ENCODE results near the gene RIMS4.

The RIMS4 gene

DNA sequence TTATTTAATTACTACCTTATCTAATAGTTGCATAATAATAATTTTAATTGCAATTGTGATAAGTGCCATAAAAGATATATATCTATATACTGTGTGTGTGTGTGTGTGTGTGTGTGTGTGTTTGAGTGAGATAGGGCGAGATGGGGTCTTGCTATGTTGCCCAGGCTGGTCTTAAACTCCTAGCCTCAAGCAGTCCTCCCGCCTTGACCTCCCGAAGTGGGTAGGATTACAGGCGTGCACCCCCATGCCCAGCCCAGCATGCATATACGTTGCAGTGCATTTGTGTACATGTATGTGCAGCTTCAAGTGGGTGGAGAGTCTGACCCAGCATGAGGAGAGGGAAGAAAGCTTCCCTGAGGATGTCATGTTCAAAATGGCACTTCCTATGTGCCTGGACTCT, 4.6 kb upstream of the RIMS4 start:
- no peak overlapping the region for H3K27ac ChIP-seq
- TF ChIP-seq, protein P1, sequence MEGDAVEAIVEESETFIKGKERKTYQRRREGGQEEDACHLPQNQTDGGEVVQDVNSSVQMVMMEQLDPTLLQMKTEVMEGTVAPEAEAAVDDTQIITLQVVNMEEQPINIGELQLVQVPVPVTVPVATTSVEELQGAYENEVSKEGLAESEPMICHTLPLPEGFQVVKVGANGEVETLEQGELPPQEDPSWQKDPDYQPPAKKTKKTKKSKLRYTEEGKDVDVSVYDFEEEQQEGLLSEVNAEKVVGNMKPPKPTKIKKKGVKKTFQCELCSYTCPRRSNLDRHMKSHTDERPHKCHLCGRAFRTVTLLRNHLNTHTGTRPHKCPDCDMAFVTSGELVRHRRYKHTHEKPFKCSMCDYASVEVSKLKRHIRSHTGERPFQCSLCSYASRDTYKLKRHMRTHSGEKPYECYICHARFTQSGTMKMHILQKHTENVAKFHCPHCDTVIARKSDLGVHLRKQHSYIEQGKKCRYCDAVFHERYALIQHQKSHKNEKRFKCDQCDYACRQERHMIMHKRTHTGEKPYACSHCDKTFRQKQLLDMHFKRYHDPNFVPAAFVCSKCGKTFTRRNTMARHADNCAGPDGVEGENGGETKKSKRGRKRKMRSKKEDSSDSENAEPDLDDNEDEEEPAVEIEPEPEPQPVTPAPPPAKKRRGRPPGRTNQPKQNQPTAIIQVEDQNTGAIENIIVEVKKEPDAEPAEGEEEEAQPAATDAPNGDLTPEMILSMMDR (IDR thresholded peaks at IDR 0.05) = no peak

DNA sequence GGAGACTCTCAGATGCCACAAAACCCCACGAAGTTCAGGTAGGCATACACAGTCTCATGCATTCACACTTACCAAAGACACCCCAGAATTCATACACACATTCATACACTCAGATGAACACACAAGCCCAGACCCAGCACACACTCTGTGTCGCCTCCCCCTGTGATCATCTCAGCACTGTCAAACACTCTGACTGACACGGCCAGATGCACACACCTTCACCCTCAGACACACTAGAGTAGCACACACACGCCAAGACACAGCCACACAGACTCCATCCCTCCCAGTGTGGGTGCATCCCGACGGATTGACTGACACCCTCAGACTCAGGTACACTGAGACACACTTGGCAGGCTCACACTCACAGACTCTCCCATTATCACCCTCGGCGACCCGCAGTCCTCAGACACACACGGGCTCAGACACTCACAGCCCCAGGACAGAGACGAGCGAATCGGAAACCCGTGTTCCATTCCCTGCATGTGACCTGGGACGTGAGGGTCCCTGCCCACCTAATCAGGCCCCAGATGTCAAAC, 872 bp upstream of the RIMS4 start:
- no peak overlapping the region for H3K4me3 ChIP-seq (ENCODE audit: low read depth, low read length)
- TF ChIP-seq, protein P1 (IDR thresholded peaks at IDR 0.05) = no peak
- no peak overlapping the region for H3K9ac ChIP-seq
- peaks cover 2% of the 10 kb centered on the region for H3K4me1 ChIP-seq
- H3K27ac ChIP-seq = no peak overlapping the region
- no peaks in the 10 kb centered on the region for H3K9me3 ChIP-seq (ENCODE audit: control insufficient read depth, low read length)
- peak overlapping the region; percentile 20 for H2AFZ ChIP-seq
- no peak overlapping the region for H3K4me2 ChIP-seq (ENCODE audit: low read length)
- H3K27me3 ChIP-seq (ENCODE audit: control insufficient read depth, insufficient read depth, low read length) = no peaks in the 10 kb centered on the region
- no peaks in the 10 kb centered on the region for H3K36me3 ChIP-seq (ENCODE audit: control insufficient read depth, insufficient read depth, low read length)
- no peaks in the 10 kb centered on the region for H3K79me2 ChIP-seq

More for the DNA sequence above, 4.6 kb upstream of the RIMS4 start:
- H3K4me2 ChIP-seq (ENCODE audit: low read length) = no peak overlapping the region
- no peak overlapping the region for H3K4me3 ChIP-seq (ENCODE audit: low read depth, low read length)
- no peaks in the 10 kb centered on the region for H3K9me3 ChIP-seq (ENCODE audit: control insufficient read depth, low read length)
- H3K4me1 ChIP-seq = no peaks in the 10 kb centered on the region
- no peak overlapping the region for H2AFZ ChIP-seq
- no peaks in the 10 kb centered on the region for H3K79me2 ChIP-seq
- no peak overlapping the region for H3K9ac ChIP-seq
- no peaks in the 10 kb centered on the region for H3K36me3 ChIP-seq (ENCODE audit: control insufficient read depth, insufficient read depth, low read length)
- H3K27me3 ChIP-seq (ENCODE audit: control insufficient read depth, insufficient read depth, low read length) = no peaks in the 10 kb centered on the region

DNA sequence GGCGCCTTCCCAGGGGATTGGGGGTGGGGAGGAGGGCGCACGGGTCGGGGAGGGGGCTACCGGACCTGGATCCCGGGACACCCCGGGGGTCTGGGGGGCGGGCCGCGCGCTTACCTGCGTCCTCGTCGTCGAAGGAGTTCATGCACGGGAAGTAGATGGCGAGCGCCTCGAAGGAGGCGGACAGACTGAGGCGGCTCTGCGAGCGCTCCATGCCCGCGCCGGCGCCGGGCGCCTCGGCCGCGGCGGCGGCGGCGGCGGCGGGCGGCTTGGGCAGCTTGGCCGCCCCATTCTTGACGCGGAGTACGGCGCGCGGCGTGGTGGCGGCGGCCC, 320 bp downstream of the RIMS4 start:
- H3K4me2 ChIP-seq (ENCODE audit: low read length) = no peak overlapping the region
- no peak overlapping the region for H3K9ac ChIP-seq
- H3K9me3 ChIP-seq (ENCODE audit: control insufficient read depth, low read length) = no peaks in the 10 kb centered on the region
- H3K4me3 ChIP-seq (ENCODE audit: low read depth, low read length) = no peak overlapping the region
- TF ChIP-seq, protein P1 (IDR thresholded peaks at IDR 0.05) = no peak
- H3K27me3 ChIP-seq (ENCODE audit: control insufficient read depth, insufficient read depth, low read length) = no peaks in the 10 kb centered on the region
- H2AFZ ChIP-seq = no peak overlapping the region
- H3K36me3 ChIP-seq (ENCODE audit: control insufficient read depth, insufficient read depth, low read length) = no peaks in the 10 kb centered on the region
- H3K79me2 ChIP-seq = no peaks in the 10 kb centered on the region
- peaks cover 6% of the 10 kb centered on the region for H3K4me1 ChIP-seq
- H3K27ac ChIP-seq = no peak overlapping the region

DNA sequence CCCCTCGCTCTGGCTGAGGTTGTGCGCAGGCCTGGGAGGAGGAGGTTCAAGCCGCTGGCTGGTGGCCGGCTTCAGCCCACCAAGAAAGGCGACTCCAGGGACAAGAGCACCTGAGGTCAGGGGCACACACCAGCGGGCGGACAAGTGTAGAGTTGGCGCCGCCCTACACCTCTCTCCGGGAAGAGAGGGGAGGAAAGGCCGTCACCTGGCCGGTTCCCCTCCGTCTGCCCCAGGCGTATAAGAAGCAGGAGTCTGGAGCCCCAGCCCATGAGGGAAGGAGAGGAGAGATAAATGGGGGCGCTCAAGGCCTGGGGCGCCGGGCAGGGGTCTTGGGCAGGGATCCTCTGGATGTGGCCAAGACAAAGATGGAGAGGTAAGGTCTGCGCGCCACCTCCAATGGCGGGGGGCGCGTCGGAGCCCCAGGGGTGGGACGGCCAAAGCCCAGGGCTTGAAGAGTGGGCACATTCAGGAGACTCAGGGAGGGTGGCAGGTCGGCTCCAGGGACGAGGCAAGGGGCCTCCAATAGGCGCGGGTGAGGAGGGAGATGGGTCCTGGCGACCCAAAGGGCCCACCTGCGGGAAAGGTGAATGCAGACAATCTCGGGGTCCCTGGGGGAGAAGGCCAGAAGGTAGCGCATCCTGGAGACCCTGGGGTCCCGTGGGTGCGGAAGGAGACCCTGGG, 826 bp downstream of the RIMS4 start:
- no peak overlapping the region for H3K9ac ChIP-seq
- no peak overlapping the region for H3K27ac ChIP-seq
- no peaks in the 10 kb centered on the region for H3K27me3 ChIP-seq (ENCODE audit: control insufficient read depth, insufficient read depth, low read length)

More for the DNA sequence above, 826 bp downstream of the RIMS4 start:
- no peak overlapping the region for H3K4me3 ChIP-seq (ENCODE audit: low read depth, low read length)
- H3K4me1 ChIP-seq = peaks cover 6% of the 10 kb centered on the region
- TF ChIP-seq, protein P1 (IDR thresholded peaks at IDR 0.05) = no peak
- no peaks in the 10 kb centered on the region for H3K9me3 ChIP-seq (ENCODE audit: control insufficient read depth, low read length)
- H3K36me3 ChIP-seq (ENCODE audit: control insufficient read depth, insufficient read depth, low read length) = no peaks in the 10 kb centered on the region
- no peak overlapping the region for H2AFZ ChIP-seq
- no peak overlapping the region for H3K4me2 ChIP-seq (ENCODE audit: low read length)
- H3K79me2 ChIP-seq = no peaks in the 10 kb centered on the region

Data from parathyroid adenoma (tissue), 2 donors.